Glomerular visceral epithelial cell (primary cell): Measurements from ENCODE around the gene NRF1.
"Not testable (repeated sequence)": the region's sequence is repeated elsewhere in the genome, so short reads cannot be mapped to it uniquely, and the experiment has no call there.

Experiments
- DNase-seq: peaks from one replicate; pipeline ENCODE4 v3.0.0-alpha.2; 2016; ENCODE audit errors: extremely low spot score

The NRF1 gene

GRCh38 chr7:129649128-129649690, 37.7 kb downstream of the NRF1 start:
- no peak for DNase-seq

GRCh38 chr7:129650056-129650758, 38.7 kb downstream of the NRF1 start:
- no peak for DNase-seq

- DNase-seq: no peak
Observed at GRCh38 chr7:129652914-129653313, 41.4 kb downstream of the NRF1 start.

GRCh38 chr7:129655811-129656210, 44.3 kb downstream of the NRF1 start:
- no peak for DNase-seq

GRCh38 chr7:129657363-129657762, 45.8 kb downstream of the NRF1 start:
- peak; percentile 9 for DNase-seq

- DNase-seq: not testable (repeated sequence)
Observed at GRCh38 chr7:129659907-129660306, 48.4 kb downstream of the NRF1 start.

- DNase-seq: no peak
Observed at GRCh38 chr7:129661645-129662182, 50.2 kb downstream of the NRF1 start.

GRCh38 chr7:129663240-129663639, 51.7 kb downstream of the NRF1 start:
- DNase-seq: not testable (repeated sequence)

GRCh38 chr7:129664029-129665012, 52.8 kb downstream of the NRF1 start:
- peak; percentile 57 for DNase-seq

GRCh38 chr7:129665013-129665401, 53.5 kb downstream of the NRF1 start:
- DNase-seq: peak; percentile 96

- DNase-seq: no peak
Observed at GRCh38 chr7:129667116-129667515, 55.6 kb downstream of the NRF1 start.

- no peak for DNase-seq
Observed at GRCh38 chr7:129667551-129667950, 56.0 kb downstream of the NRF1 start.

- no peak for DNase-seq
Observed at GRCh38 chr7:129669901-129670300, 58.4 kb downstream of the NRF1 start.

- DNase-seq: no peak
Observed at GRCh38 chr7:129670656-129671055, 59.1 kb downstream of the NRF1 start.

- no peak for DNase-seq
Observed at GRCh38 chr7:129671266-129671665, 59.7 kb downstream of the NRF1 start.

- DNase-seq: not testable (repeated sequence)
Observed at GRCh38 chr7:129674475-129674874, 63.0 kb downstream of the NRF1 start.

- DNase-seq: no peak
Observed at GRCh38 chr7:129675521-129675920, 64.0 kb downstream of the NRF1 start.

- DNase-seq: no peak
Observed at GRCh38 chr7:129676017-129676897, 64.7 kb downstream of the NRF1 start.

- DNase-seq: no peak
Observed at GRCh38 chr7:129677796-129678195, 66.3 kb downstream of the NRF1 start.

- DNase-seq: no peak
Observed at GRCh38 chr7:129678606-129679005, 67.1 kb downstream of the NRF1 start.

- DNase-seq: no peak
Observed at GRCh38 chr7:129680400-129680799, 68.9 kb downstream of the NRF1 start.
